ENCODE data around the gene FOSL2.

Gene FOSL2

DNA sequence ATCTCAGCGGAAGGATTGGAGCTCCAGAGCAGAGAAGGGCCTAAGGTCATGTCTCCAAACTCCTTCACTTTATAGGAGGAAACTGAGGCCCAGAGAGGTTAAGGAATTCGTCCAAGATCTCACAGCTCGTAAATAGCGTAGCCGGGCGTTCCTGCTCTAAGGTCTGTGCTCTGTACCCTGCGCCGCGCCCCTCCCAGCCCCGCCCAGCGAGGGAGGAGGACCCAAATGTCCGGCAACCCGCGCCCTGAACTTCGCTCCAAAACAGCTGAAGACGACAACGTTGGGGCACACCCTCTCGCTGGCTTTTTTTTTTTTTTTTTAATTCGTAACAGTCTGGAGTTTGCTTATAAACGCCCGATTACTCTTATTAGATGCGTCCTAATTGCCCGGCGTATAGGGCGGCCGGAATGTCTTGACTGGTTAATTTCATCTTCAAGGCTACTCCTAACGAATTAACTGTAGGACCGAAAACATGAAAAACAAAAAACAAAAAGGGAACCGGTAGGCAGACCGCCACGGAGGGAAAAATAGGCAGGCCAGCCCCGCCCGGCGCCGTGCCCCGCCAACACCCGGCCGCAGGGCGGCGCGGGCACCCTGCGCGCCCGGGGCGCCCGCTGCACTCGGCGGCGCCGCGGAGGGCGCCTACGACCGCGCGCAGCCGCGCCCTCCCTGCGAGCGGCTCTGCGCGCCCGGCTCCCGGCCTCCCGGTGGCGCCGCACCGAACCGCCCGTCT, 928 bp upstream of the FOSL2 start:
- no peak for TF ChIP-seq GABPA (IDR thresholded peaks at IDR 0.05; ENCODE audit: low read depth)
- TF ChIP-seq, protein P1, sequence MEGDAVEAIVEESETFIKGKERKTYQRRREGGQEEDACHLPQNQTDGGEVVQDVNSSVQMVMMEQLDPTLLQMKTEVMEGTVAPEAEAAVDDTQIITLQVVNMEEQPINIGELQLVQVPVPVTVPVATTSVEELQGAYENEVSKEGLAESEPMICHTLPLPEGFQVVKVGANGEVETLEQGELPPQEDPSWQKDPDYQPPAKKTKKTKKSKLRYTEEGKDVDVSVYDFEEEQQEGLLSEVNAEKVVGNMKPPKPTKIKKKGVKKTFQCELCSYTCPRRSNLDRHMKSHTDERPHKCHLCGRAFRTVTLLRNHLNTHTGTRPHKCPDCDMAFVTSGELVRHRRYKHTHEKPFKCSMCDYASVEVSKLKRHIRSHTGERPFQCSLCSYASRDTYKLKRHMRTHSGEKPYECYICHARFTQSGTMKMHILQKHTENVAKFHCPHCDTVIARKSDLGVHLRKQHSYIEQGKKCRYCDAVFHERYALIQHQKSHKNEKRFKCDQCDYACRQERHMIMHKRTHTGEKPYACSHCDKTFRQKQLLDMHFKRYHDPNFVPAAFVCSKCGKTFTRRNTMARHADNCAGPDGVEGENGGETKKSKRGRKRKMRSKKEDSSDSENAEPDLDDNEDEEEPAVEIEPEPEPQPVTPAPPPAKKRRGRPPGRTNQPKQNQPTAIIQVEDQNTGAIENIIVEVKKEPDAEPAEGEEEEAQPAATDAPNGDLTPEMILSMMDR (IDR thresholded peaks at IDR 0.05; ENCODE audit: insufficient read depth, low read length) = no peak
- no peak for TF ChIP-seq POLR2AphosphoS5 (IDR thresholded peaks at IDR 0.05; ENCODE audit: low read depth)
- TF ChIP-seq SPI1 (IDR thresholded peaks at IDR 0.05; ENCODE audit: borderline replicate concordance, low read depth) = peak; percentile 19; the same call in 1 of the 2 replicates
- TF ChIP-seq, protein P2, sequence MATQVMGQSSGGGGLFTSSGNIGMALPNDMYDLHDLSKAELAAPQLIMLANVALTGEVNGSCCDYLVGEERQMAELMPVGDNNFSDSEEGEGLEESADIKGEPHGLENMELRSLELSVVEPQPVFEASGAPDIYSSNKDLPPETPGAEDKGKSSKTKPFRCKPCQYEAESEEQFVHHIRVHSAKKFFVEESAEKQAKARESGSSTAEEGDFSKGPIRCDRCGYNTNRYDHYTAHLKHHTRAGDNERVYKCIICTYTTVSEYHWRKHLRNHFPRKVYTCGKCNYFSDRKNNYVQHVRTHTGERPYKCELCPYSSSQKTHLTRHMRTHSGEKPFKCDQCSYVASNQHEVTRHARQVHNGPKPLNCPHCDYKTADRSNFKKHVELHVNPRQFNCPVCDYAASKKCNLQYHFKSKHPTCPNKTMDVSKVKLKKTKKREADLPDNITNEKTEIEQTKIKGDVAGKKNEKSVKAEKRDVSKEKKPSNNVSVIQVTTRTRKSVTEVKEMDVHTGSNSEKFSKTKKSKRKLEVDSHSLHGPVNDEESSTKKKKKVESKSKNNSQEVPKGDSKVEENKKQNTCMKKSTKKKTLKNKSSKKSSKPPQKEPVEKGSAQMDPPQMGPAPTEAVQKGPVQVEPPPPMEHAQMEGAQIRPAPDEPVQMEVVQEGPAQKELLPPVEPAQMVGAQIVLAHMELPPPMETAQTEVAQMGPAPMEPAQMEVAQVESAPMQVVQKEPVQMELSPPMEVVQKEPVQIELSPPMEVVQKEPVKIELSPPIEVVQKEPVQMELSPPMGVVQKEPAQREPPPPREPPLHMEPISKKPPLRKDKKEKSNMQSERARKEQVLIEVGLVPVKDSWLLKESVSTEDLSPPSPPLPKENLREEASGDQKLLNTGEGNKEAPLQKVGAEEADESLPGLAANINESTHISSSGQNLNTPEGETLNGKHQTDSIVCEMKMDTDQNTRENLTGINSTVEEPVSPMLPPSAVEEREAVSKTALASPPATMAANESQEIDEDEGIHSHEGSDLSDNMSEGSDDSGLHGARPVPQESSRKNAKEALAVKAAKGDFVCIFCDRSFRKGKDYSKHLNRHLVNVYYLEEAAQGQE (IDR thresholded peaks at IDR 0.05; ENCODE audit: insufficient replicate concordance, low read depth) = no peak
- peak; percentile 67 to 86 for DNase-seq (ENCODE audit: low read depth in 1 of 2, low spot score in 1 of 2)
- Histone ChIP-seq H3K27me3 (ENCODE audit: insufficient read depth, poor library complexity, severe bottlenecking) (no peaks in the 10 kb centered on the region), H3K27ac (replicated peaks) (peak overlapping the region; percentile 97), H3K4me3 (replicated peaks; ENCODE audit: insufficient read depth, low read length) (peak overlapping the region; percentile 57)

DNA sequence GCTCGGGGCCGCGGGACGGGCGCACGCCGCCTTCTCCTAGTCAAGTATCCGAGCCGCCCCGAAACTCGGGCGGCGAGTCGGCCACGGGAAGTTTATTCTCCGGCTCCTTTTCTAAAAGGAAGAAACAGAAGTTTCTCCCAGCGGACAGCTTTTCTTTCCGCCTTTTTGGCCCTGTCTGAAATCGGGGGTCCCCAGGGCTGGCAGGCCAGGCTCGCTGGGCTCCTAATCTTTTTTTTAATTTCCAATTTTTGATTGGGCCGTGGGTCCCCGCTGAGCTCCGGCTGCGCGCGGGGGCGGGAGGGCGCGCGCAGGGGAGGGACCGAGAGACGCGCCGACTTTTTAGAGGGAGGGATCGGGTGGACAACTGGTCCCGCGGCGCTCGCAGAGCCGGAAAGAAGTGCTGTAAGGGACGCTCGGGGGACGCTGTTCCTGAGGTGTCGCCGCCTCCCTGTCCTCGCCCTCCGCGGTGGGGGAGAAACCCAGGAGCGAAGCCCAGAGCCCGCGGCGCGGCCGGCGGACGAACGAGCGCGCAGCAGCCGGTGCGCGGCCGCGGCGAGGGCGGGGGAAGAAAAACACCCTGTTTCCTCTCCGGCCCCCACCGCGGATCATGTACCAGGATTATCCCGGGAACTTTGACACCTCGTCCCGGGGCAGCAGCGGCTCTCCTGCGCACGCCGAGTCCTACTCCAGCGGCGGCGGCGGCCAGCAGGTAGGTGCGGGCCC, 617 bp downstream of the FOSL2 start:
- TF ChIP-seq, protein P1 (IDR thresholded peaks at IDR 0.05; ENCODE audit: insufficient read depth, low read length) = no peak
- TF ChIP-seq, protein P2 (IDR thresholded peaks at IDR 0.05; ENCODE audit: insufficient replicate concordance, low read depth) = peak; percentile 12
- no peak for TF ChIP-seq GABPA (IDR thresholded peaks at IDR 0.05; ENCODE audit: low read depth)
- peak in 1 of 2 experiments; percentile 45 for DNase-seq (ENCODE audit: low read depth in 1 of 2, low spot score in 1 of 2)
- Histone ChIP-seq H3K27me3 (ENCODE audit: insufficient read depth, poor library complexity, severe bottlenecking) (no peaks in the 10 kb centered on the region), H3K4me3 (replicated peaks; ENCODE audit: insufficient read depth, low read length) (peak overlapping the region; percentile 89), H3K27ac (replicated peaks) (peak overlapping the region; percentile 97)

DNA sequence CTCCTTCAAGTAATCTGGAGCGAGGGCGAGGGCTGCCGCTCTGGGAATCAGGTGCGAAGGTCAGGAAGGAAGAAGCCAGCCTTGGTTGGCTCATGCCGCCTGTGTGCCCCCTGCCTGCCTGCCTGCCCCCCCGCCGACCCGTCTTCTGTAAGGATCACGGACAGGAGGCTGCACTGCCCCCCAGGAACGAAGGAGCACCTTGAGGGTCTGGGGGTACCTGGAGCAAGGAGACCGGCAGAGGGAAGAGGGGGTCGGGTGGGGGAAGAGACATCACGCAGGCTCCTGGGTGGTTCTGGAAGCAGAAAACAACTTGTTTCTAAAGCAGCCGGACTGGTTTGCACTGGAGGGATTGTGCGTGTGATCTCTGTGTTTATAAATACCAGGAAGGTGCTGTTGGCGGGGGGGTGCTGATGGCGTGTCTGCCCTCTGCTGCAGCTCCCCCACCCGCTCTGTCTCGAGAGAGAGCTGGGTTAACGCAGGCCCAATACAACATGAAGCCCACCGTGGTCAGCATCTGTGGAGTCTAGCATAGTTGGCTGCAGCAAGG, 1.7 kb downstream of the FOSL2 start:
- DNase-seq (ENCODE audit: low read depth in 1 of 2, low spot score in 1 of 2) = no peak
- no peaks in the 10 kb centered on the region for H3K27me3 ChIP-seq (ENCODE audit: insufficient read depth, poor library complexity, severe bottlenecking)
- TF ChIP-seq SPI1 (IDR thresholded peaks at IDR 0.05; ENCODE audit: borderline replicate concordance, low read depth) (no peak), POLR2AphosphoS5 (IDR thresholded peaks at IDR 0.05; ENCODE audit: low read depth) (no peak), GABPA (IDR thresholded peaks at IDR 0.05; ENCODE audit: low read depth) (no peak)
- TF ChIP-seq, protein P1 (IDR thresholded peaks at IDR 0.05; ENCODE audit: insufficient read depth, low read length) = no peak
- TF ChIP-seq, protein P2 (IDR thresholded peaks at IDR 0.05; ENCODE audit: insufficient replicate concordance, low read depth) = no peak
- peak overlapping the region; percentile 89 for H3K4me3 ChIP-seq (replicated peaks; ENCODE audit: insufficient read depth, low read length)
- peak overlapping the region; percentile 97 for H3K27ac ChIP-seq (replicated peaks)

Measured in HL-60 (cell line).